Calu3 (cell line): ENCODE data around the gene SIGLEC1. TPM values are rescaled to one million over a fixed set of nuclear protein-coding genes. Genes with fewer than 3 reads are reported as not detected.
A peak's percentile ranks its signal among the peaks of the same experiment; 100 is the strongest.

Experiments used
- BruUV-seq: library from RNA; stranded (reverse); fragments of 400-500 nt; replicated peaks from 2 replicates; lab custom pipeline; 2021; lab: Mats Ljungman, UMichigan
- CTCF ChIA-PET: fragments of 300-600 bp; sonication (Branson Sonifier 250); formaldehyde crosslinking; loops from one replicate; lab custom pipeline; 2022; ENCODE audit warnings: antibody characterized with exemption; lab: Charles Lee
- DNase-seq: peaks from one replicate; pipeline ENCODE4 v3.0.0; 2022
- H3K27ac Mint-ChIP-seq: one replicate; pipeline ENCODE4 v1.8.0; 2022; ENCODE audit warnings: mixed read lengths; ENCODE audit not compliant: unreplicated experiment
- H3K27me3 Mint-ChIP-seq: one replicate; pipeline ENCODE4 v1.8.0; 2022; ENCODE audit warnings: mixed read lengths; ENCODE audit not compliant: unreplicated experiment
- H3K36me3 Mint-ChIP-seq: one replicate; pipeline ENCODE4 v1.8.0; 2022; ENCODE audit warnings: mild to moderate bottlenecking, moderate library complexity, mixed read lengths; ENCODE audit not compliant: insufficient read depth, unreplicated experiment
- H3K4me1 Mint-ChIP-seq: one replicate; pipeline ENCODE4 v1.8.0; 2022; ENCODE audit warnings: mild to moderate bottlenecking, low read depth, mixed read lengths; ENCODE audit not compliant: unreplicated experiment
- H3K4me3 Mint-ChIP-seq: one replicate; pipeline ENCODE4 v1.8.0; 2022; ENCODE audit warnings: mild to moderate bottlenecking, low read depth, moderate library complexity, mixed read lengths; ENCODE audit not compliant: unreplicated experiment
- H3K9me3 Mint-ChIP-seq: one replicate; pipeline ENCODE4 v1.8.0; 2022; ENCODE audit warnings: low read depth, mixed read lengths; ENCODE audit not compliant: unreplicated experiment
- CTCF ChIP-seq: fragments of 200-600 bp; IDR thresholded peaks from one replicate; pipeline ENCODE4 v1.8.0; 2022; ENCODE audit warnings: antibody characterized with exemption; ENCODE audit not compliant: unreplicated experiment
- intact Hi-C: fragments of 100-400 bp; cut with micrococcal nuclease; formaldehyde crosslinking; loops from one replicate; pipeline ENCODE4 v1.10.0; 2022; ENCODE audit not compliant: unreplicated experiment
- total RNA-seq: library from RNA; stranded (reverse); gene quantifications from 2 replicates; pipeline ENCODE4 v1.2.3, GENCODE V29; 2022

Gene SIGLEC1
- total RNA-seq, 1 experiment from 2014 or later = not detected

- CTCF ChIA-PET = interaction anchor here (0.5 to 0.6 kb wide), 3 partner anchors 65 to 1296 kb away, joined by 3 to 5 read pairs (median 3); partner anchors contain the start of gene ADISSP
- Mint-ChIP-seq H3K4me1 (no peaks in the 10 kb centered on the region), H3K9me3 (no peaks in the 10 kb centered on the region), H3K27me3 (peaks cover 81% of the 10 kb centered on the region), H3K36me3 (no peaks in the 10 kb centered on the region), H3K27ac (no peak overlapping the region), H3K4me3 (peak overlapping the region; percentile 46)
- no peak for TF ChIP-seq CTCF
- DNase-seq = no peak
- intact Hi-C loops = no loop called here
- no TSS peak for BruUV-seq
Measured at GRCh38 chr20:3680701-3681351, 31.6 kb downstream of the SIGLEC1 start.

- Mint-ChIP-seq H3K9me3 (no peaks in the 10 kb centered on the region), H3K4me1 (no peaks in the 10 kb centered on the region), H3K4me3 (no peak overlapping the region), H3K27me3 (peaks cover 81% of the 10 kb centered on the region), H3K36me3 (no peaks in the 10 kb centered on the region), H3K27ac (no peak overlapping the region)
- no peak for TF ChIP-seq CTCF
- CTCF ChIA-PET = interaction anchor here (0.7 kb wide), 1 partner anchor 1646 kb away, joined by 6 read pairs; no protein-coding TSS in a partner anchor
- no TSS peak for BruUV-seq
- intact Hi-C loops = no loop called here
- DNase-seq = no peak
Measured at GRCh38 chr20:3679749-3680700, 32.4 kb downstream of the SIGLEC1 start.

GRCh38 chr20:3678856-3679720 lies 33.3 kb downstream of the SIGLEC1 start:
- no peaks in the 10 kb centered on the region for H3K9me3 Mint-ChIP-seq
- no peak overlapping the region for H3K4me3 Mint-ChIP-seq
- no peak for DNase-seq
- intact Hi-C loops = no loop called here
- no peaks in the 10 kb centered on the region for H3K4me1 Mint-ChIP-seq
- no peak overlapping the region for H3K27ac Mint-ChIP-seq
- CTCF ChIA-PET = interaction anchor here (0.6 to 0.7 kb wide), 2 partner anchors 349 to 1645 kb away, joined by 4 to 6 read pairs; no protein-coding TSS in a partner anchor
- no peak for TF ChIP-seq CTCF
- no TSS peak for BruUV-seq
- no peaks in the 10 kb centered on the region for H3K36me3 Mint-ChIP-seq
- peaks cover 81% of the 10 kb centered on the region for H3K27me3 Mint-ChIP-seq

- H3K27me3 Mint-ChIP-seq = peaks cover 82% of the 10 kb centered on the region
Measured at GRCh38 chr20:3678198-3678597, 34.2 kb downstream of the SIGLEC1 start.

More at GRCh38 chr20:3678198-3678597, 34.2 kb downstream of the SIGLEC1 start:
- Mint-ChIP-seq H3K36me3 (no peaks in the 10 kb centered on the region), H3K4me3 (no peak overlapping the region), H3K4me1 (no peaks in the 10 kb centered on the region), H3K27ac (no peak overlapping the region), H3K9me3 (no peaks in the 10 kb centered on the region)
- CTCF ChIA-PET = interaction anchor here (0.6 to 0.9 kb wide), 3 partner anchors 9 to 348 kb away, joined by 3 to 4 read pairs (median 3); no protein-coding TSS in a partner anchor
- TF ChIP-seq CTCF = no peak
- no TSS peak for BruUV-seq
- no peak for DNase-seq
- intact Hi-C loops = no loop called here
